Caki2 (cell line): ENCODE data around the gene MGLL. TPM values are rescaled to one million over a fixed set of nuclear protein-coding genes. Genes with fewer than 3 reads are reported as not detected.

Source experiments
- DNase-seq: peaks from one replicate; pipeline ENCODE4 v3.0.0-alpha.2; 2015; ENCODE audit warnings: low read depth
- in situ Hi-C: cut with HindIII; loops from 2 replicates; pipeline ENCODE4 v1.10.0; 2016; ENCODE audit warnings: low sequenced_read_pairs, low pct_unique_long_range_greater_than_20kb, mixed read lengths
- total RNA-seq: library from RNA; depleted of rRNA; stranded (reverse); fragments of >200 nt; shearing (Covaris generic); gene quantifications from 2 replicates; pipeline ENCODE4 v1.2.3, GENCODE V29; 2014; ENCODE audit warnings: low replicate concordance

Gene MGLL
- total RNA-seq, 1 experiment from 2014 or later: 53.0 TPM

- in situ Hi-C loops: no loop called here
- DNase-seq: peak; percentile 77
Observed at GRCh38 chr3:127817406-127817841, 4.9 kb downstream of the MGLL start.

- in situ Hi-C loops: no loop called here
Observed at GRCh38 chr3:127816783-127817405, 5.4 kb downstream of the MGLL start.

GRCh38 chr3:127815641-127816605, 6.4 kb downstream of the MGLL start:
- in situ Hi-C loops: no loop called here
- DNase-seq: no peak

More at GRCh38 chr3:127816783-127817405, 5.4 kb downstream of the MGLL start:
- no peak for DNase-seq

- no peak for DNase-seq
- in situ Hi-C loops: no loop called here
Observed at GRCh38 chr3:127815001-127815400, 7.3 kb downstream of the MGLL start.

- in situ Hi-C loops: no loop called here
Observed at GRCh38 chr3:127814325-127814781, 8.0 kb downstream of the MGLL start.

GRCh38 chr3:127812151-127812550, 10.2 kb downstream of the MGLL start:
- in situ Hi-C loops: no loop called here
- DNase-seq: no peak

More at GRCh38 chr3:127814325-127814781, 8.0 kb downstream of the MGLL start:
- DNase-seq: no peak

GRCh38 chr3:127811717-127812116, 10.6 kb downstream of the MGLL start:
- in situ Hi-C loops: no loop called here
- no peak for DNase-seq

- no peak for DNase-seq
- in situ Hi-C loops: no loop called here
Observed at GRCh38 chr3:127809611-127810010, 12.7 kb downstream of the MGLL start.

GRCh38 chr3:127809211-127809610, 13.1 kb downstream of the MGLL start:
- no peak for DNase-seq
- in situ Hi-C loops: no loop called here

- in situ Hi-C loops: no loop called here
Observed at GRCh38 chr3:127808197-127808596, 14.1 kb downstream of the MGLL start.

GRCh38 chr3:127805026-127805753, 17.1 kb downstream of the MGLL start:
- no peak for DNase-seq
- in situ Hi-C loops: no loop called here

More at GRCh38 chr3:127808197-127808596, 14.1 kb downstream of the MGLL start:
- no peak for DNase-seq

GRCh38 chr3:127804141-127804540, 18.2 kb downstream of the MGLL start:
- in situ Hi-C loops: no loop called here
- DNase-seq: no peak

- in situ Hi-C loops: no loop called here
- peak; percentile 67 for DNase-seq
Observed at GRCh38 chr3:127803619-127804018, 18.7 kb downstream of the MGLL start.

- in situ Hi-C loops: no loop called here
Observed at GRCh38 chr3:127802606-127803005, 19.7 kb downstream of the MGLL start.

GRCh38 chr3:127801731-127802313, 20.5 kb downstream of the MGLL start:
- no peak for DNase-seq
- in situ Hi-C loops: no loop called here

More at GRCh38 chr3:127802606-127803005, 19.7 kb downstream of the MGLL start:
- no peak for DNase-seq

- in situ Hi-C loops: no loop called here
- no peak for DNase-seq
Observed at GRCh38 chr3:127800508-127800907, 21.8 kb downstream of the MGLL start.

- in situ Hi-C loops: no loop called here
- no peak for DNase-seq
Observed at GRCh38 chr3:127799476-127800222, 22.7 kb downstream of the MGLL start.

- in situ Hi-C loops: no loop called here
- DNase-seq: no peak
Observed at GRCh38 chr3:127798716-127799115, 23.6 kb downstream of the MGLL start.
